GM21786 (cell line): ENCODE measurements around the gene MRPS34.

Source experiments
- ATAC-seq: cut with Tn5 transposase; IDR thresholded peaks from one replicate; pipeline ENCODE4 v1.9.1; 2021; ENCODE audit not compliant: unreplicated experiment

The MRPS34 gene

GRCh38 chr16:1771188-1771863 lies 1.6 kb downstream of the MRPS34 start, which contains the start of gene NME3:
Gene NME3 (minus strand): TSS chr16:1771543. CDS start chr16:1771534, 9 bp downstream.
- ATAC-seq, result peak; percentile 34

GRCh38 chr16:1770328-1771187 lies 2.4 kb downstream of the MRPS34 start:
- no peak for ATAC-seq

- ATAC-seq, result no peak
Measured at GRCh38 chr16:1769402-1770300, 3.3 kb downstream of the MRPS34 start.

DNA sequence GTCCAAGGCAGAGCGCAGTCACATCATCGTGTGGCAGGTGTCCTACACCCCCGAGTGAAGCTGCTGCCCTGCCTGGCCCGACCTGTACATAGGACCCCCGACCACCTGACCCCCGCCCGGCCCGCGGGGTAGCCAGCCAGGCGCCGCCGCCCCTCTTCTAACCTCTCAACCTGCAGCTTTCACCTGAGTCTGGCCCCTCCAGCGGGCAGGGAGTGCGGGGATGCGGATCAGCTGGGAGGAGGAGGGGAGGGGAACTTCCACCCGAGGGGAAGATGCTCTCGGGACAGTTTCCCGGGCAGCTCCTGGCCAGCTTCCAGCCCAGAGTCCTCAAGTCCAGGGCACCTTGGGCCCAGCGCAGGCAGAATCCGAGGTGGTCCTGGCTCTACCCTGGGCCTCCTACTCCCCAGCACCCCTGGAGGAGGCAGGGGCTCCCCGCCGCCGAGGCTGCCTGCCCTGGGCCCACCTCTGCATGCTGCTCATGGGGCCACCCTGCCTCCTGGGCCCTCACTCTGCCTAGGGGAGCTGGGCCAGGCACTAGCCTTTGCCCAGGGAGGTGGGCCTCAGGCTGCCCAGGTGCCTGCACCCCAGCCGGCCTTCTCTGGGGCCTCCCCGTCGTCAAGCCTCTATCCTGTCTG lies 4.0 kb downstream of the MRPS34 start:
- ATAC-seq, result no peak

GRCh38 chr16:1768061-1768766 lies 4.7 kb downstream of the MRPS34 start:
- no peak for ATAC-seq

- no peak for ATAC-seq
Measured at GRCh38 chr16:1767116-1767994, 5.6 kb downstream of the MRPS34 start.

GRCh38 chr16:1766701-1767100 lies 6.2 kb downstream of the MRPS34 start:
- ATAC-seq, result no peak

DNA sequence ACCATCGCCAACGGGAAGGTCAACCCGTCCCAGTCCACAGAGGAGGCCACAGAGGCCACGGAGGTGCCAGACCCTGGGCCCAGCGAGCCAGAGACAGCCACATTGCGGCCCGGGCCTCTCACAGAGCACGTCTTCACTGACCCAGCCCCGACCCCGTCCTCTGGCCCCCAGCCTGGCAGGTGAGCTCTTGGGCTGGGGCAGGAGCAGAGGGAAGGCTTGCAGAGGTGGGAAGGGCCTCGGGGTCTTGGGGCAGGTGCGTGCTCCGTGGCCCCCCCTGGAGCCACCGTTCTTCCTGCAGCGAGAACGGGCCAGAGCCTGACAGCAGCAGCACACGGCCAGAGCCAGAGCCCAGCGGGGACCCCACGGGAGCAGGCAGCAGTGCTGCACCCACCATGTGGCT lies 6.7 kb downstream of the MRPS34 start:
- no peak for ATAC-seq

- ATAC-seq, result no peak
Measured at GRCh38 chr16:1765826-1766225, 7.1 kb downstream of the MRPS34 start.

DNA sequence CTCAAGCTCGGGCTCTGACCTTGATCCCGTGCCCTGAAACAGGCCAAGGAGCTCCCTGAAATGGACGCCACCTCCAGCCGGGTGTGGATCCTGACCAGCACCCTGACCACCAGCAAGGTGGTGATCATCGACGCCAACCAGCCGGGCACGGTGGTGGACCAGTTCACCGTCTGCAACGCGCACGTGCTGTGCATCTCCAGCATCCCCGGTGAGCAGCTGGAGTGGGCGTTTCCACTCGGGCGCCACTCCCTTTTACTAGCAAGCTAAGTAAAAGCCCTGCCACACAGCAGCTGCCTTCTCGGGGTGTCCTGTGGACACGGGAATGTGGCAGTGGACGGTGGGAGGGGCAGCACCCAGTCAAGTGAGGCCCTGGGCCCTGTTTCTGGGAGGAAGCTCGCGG lies 8.0 kb downstream of the MRPS34 start:
- ATAC-seq, result no peak

DNA sequence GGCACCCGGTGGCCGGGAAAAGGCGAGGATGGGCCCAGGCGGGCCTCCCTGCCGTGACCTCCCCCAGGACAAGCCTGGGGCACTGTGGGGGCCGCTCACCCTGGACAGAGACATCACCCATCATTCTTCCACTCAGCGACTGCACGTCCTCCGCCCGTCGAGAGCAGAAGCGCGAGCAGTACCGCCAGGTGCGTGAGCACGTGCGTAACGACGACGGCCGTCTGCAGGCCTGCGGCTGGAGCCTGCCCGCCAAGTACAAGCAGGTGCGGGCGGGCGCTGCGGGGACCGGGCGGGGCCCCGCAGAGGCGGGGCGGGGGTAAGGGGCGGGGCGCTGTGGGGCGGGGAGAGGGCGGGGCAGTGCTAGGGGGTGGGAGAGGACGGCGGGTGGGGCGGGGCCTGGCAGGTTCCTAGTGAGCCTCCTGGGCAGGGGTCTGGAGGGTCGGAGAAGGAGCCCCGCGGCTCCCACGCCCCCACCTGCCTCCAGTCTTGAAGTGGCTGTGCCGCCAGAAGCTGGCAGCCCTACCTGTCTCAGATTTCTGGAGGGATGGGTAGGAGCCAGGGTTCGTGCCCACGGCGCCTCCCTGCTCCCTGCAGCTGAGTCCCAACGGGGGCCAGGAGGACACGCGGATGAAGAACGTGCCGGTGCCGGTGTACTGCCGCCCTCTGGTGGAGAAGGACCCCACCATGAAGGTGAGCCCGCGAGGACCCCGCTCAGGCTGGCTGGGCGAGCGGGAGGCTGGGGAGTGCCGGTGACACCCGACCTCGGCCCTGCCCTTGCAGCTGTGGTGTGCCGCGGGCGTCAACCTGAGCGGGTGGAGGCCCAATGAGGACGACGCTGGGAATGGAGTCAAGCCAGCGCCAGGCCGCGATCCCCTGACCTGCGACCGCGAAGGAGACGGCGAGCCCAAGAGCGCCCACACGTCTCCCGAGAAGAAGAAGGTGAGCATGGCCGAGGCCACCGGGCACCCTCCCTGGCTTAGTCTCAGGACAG lies 9.1 kb downstream of the MRPS34 start:
- ATAC-seq, result no peak

- ATAC-seq, result no peak
Measured at GRCh38 chr16:1762879-1763520, 9.9 kb downstream of the MRPS34 start.

GRCh38 chr16:1762196-1762878 lies 10.6 kb downstream of the MRPS34 start:
- no peak for ATAC-seq

DNA sequence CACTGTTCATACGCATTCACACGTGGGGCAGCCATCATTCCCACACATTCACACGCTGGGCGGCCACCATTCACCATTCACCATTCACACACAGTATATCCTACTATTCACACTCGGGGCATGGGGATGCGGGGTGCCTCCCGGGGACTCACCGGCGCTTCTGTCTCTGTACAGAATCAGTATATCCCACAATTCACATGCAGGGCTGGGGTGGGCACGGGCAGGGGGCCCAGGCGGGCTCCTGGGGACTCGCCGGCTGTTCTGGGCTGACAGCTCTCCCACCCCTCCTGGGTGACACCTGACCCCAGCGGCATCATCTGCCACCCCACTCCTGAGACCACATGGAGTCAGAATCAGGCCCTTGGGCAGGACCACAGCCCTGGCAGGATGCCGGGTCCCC lies 11.2 kb downstream of the MRPS34 start:
- ATAC-seq, result no peak

GRCh38 chr16:1760911-1761310 lies 12.0 kb downstream of the MRPS34 start:
- ATAC-seq, result no peak

GRCh38 chr16:1759511-1759910 lies 13.4 kb downstream of the MRPS34 start:
- ATAC-seq, result no peak

DNA sequence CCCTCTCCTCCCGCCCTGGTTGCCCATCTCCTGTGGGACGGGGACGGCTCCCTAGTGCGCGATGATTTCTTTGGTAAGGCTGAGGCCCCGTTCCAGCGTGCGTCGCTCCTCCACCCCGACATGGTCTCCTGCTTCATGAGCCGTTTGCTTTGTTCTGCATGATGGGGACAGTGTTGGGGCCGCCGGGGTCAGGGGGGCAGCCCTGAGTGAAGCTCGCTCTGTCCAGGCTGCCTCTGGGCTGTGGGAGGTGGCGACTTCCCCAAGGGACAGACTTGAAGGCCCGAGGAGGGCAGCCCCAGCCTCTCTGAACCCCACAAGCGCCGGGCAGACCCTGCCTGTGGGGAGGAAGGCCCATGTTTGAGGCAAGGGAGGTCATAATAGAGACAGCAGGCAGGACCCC lies 14.0 kb downstream of the MRPS34 start:
- ATAC-seq, result no peak
